Activated T-cell treated with anti-CD3 and anti-CD28 coated beads for 24 hours (primary cell): ENCODE measurements around the gene TUBA1B.

ENCODE experiments used
- DNase-seq: peaks from one replicate; pipeline ENCODE4 v3.0.0-alpha.2; 2020; ENCODE audit warnings: low read depth

The TUBA1B gene

DNA sequence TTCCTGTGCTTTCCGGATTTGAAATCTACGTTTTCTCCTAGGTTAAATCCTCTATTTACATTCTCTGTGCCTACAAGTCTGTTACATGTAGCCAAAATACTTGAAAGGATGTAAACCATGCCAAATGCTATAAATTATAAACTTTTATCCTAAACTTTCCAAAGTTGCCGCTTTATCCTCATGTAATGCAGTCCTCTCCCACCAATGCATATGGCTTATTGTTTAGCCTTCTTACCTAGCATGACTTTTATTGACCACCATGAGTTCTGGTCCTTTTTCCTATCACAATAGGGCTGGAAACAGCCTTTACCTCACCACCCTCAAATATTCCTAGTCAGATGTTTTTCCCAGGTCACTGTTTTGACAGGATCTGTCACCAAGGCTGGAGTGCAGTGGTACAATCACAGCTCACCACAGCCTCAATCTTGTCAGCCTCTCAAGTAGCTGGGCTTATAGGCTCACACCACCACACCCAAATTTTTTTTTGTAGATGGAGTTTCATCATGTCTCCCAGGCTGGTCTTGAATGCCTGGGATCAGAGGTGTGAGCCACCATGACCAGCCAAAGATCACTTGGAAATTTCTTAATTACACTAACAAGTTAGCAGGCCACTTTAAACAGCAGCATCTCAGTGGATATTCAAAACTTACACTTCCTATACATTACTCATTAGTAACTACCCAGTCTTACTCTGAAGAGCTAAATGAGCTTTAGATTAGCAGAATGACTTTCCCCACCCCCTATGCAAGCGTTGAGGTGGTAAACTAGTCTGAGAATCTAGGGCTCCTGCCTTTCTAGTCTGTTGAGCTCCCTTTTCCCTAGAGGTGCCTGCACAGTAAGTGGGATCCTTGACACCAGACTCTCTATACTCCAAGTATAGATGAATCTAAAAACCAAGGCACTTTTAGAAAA lies 4.1 kb downstream of the TUBA1B start:
- DNase-seq = no peak

DNA sequence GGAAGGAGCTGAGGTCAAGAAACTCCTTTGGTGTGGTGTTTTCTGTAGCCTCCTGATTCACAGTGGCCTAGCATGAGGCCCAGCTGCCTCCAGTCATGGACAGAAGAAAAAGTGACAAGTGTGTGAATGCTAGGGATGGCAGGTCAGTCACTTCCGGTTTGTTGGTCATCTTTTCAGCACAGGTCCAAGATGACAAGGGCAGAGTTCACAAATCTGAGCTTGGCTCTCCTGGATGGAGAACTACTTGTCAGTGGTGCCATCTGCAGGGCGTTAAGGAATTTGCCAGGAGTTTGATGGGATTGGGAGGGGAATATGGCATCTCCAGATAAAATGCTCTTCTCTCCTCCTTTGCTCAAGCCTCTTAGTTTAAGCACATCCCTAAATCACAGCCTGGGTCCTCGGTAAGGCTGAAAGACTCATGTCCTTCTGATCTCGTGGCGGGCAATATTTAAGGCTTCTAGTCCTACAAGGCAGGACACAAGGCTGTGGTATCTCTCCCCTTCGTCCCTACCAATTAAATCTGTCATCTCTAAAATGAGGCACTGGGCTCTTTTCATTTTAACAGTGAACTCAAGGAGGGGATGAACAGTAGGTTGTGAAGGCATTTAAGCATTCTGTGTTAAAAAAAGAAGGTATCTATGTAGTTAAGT lies 10.0 kb downstream of the TUBA1B start:
- no peak for DNase-seq

DNA sequence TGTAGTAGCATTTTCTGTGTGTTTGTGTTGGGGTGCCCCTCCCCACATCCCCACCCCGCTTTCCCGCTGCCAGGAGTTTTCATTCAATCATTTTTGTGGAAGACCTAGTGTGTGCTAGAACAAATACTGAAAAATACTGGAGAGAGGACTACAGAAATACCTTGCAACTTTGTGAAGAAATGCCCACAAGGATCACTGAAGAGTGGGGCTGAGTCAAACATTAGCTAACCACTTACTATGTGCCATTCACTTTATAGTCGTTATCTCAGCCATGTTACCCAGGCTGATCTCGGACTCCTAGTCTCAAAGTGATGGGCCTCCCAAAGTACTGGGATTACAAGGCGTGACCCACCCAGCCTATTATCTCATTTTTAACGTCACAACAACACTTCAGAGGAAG lies 20.0 kb downstream of the TUBA1B start:
- DNase-seq = no peak

DNA sequence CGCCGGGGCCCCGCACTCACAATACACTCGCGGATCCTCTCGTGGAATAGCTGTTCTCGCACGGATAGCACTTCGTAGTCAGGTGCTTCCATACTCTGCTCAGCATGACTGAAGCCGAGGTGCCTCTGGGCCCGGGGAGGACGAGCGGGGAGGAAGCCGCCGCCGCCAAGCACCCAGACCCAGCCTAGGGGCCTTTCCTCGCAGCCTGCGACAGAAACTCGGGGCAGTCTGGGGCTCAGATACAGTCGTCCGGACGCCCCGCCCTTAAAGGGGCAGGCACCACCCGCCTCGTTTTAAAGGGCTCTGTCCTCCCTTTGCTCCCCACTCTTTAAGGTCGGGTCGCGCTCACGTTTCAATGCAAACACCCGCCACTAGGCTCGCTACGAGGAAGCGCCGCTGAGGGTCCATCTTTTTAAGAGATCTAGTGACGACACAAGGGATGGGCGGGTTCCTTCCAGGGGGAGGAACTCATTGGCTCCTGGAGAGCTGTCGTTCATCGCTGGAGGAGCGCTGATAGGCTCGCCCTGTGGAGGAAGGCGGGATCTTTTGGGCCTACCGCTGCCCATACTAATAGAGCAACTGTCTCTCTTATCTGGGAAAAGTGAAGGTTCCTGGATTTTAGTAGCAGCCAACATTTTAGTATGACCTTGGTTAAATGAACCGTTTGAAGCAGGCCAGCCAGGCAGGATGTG lies 20.6 kb downstream of the TUBA1B start, which contains the start of gene LMBR1L:
TSS of gene LMBR1L (minus strand) at position 384 of the 692 bp plus-strand sequence. CDS start at position 92, 292 bp downstream.
- DNase-seq = peak; percentile 92

DNA sequence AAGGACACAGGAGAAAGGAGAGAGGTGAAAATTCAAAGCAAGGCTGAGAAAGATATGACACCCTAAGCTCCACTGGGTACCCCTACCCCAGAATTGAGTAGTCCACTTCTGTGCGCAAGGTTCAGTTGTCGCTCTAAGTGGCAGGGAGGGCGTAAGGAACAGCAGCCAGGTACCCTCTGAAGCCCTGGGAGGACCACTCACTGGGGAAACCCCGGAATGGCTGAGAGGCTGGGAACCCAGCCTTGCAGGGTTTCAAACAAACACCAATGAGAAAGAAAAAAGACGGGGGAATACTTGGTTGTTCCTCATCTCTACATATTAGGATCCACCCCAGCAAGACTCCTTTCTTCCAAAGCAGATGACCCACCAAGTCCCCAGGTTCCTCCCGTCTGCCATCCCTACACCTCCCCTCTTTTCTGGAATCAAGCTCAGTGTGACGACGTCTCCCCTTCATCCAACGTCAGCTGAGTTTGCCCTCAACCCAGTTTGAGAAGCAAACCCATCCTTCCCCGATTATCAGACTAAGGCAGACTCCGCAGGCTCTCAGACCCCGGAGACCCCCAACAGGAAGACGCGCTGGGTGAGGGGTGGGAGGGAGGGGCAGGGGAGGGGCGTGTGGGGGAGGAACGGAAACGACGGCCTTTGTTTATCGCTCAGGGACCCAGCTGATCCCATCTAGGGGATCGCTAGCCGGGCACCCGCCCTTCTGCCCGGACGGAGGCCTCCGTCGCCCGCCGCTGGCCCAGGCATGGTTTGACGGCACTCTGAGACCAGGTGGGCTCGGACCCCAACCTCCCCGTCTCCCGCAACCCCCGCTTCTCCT lies 21.3 kb downstream of the TUBA1B start:
- no peak for DNase-seq

DNA sequence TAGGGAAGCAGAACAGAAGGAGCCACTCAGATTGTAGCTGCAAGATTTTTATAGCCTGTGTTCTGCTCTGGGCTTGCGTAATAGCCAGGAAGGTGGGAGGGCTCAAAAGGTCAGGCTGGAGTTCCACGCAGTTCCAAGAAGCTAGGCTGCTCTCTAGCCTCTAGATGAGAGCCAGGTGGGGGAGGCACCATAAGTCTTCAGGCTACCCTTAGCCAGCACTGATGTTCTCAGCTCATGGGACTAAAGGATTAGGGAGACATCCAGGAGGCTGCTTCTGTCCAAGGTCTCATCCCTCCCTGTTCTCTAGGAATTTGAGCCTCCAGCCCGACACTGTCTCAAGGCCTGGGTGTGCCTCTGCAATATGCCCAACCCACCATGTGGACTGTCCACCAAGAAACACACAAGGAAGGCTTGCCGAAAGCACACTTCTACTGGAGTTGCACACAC lies 22.2 kb downstream of the TUBA1B start:
- DNase-seq = no peak

DNA sequence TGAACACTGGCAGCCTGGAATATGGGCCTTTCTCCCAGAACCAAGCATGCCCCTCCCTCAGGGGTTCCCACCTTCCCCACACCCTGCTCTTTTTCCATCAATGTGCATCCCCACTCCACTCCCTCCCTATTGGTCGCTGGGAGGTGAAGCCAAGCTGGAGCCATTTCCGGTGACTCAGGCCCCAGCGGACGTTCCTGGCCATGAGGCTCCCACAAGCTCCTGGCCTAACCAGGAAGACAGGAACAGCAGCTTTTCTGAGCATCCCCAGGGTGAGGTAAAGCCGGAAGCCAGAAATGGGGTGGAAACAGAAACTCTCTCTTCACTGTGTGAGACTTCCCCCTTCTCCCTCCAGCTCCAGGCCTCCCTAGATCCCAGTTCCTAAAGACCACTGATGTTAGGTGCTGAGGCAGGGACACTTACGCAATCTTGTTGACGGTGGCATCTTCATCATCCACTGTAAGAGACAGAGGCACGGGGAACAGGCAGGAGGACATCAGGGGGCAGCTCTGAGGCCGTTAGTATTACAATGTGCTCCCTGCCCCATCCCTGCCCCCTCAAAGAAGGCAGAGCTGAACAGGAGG lies 25.6 kb downstream of the TUBA1B start:
- DNase-seq = no peak

DNA sequence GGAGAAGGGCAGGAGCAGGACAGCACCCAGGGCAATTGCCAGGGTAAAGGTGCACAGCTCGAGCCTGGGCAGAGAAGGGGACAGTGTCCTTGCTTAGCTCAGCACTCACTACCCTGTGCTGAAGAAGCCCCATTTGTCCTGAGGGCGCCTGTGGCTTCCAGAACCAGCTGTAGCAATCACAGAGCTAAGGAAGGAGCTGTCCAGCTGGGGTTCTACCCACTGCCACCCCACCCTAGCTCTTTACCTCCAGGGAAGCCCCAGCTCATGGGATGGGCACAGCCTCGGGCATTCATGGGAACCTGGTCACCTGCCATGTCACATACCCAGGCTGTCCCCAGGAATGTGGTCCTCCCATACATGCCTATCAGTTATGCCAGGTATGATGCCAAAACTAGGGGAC lies 26.4 kb downstream of the TUBA1B start:
- DNase-seq = no peak

DNA sequence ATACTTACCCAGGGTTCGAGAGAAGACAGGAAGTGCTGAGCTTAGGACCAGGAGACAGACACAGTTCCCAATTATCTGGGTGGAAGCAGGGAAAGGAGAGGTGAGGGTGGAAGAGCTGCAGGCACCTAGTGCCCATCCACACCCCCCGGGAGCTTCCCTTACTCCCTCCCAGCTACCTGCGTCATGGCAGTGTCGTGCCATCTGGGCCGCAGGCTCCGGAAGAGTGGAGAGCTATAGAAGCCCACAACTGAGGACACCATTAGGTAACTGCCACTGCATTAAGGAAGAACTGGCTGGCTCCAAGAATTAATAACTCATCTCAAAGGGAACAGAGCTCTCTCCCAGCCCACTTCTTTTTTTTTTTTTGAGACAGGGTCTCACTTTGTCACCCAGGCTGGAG lies 30.8 kb downstream of the TUBA1B start:
- no peak for DNase-seq

DNA sequence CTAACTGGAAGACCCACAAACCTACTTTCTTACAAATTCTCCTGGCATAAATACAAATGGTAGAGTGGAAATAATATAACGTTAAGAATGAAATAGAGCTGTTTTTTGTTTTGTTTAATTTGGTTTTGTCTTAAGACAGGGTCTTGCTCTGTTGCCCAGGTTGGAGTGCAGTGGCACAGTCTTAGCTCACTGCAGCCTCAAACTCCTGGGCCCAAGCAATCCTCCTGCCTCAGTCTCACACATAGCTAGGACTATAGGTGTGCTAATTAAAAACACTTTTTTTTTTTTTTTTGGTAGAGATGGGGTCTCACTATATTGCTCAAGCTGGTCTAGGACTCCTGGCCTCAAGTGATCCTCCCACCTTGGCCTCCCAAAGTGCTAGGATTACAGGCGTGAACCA lies 32.5 kb downstream of the TUBA1B start:
- DNase-seq = no peak

DNA sequence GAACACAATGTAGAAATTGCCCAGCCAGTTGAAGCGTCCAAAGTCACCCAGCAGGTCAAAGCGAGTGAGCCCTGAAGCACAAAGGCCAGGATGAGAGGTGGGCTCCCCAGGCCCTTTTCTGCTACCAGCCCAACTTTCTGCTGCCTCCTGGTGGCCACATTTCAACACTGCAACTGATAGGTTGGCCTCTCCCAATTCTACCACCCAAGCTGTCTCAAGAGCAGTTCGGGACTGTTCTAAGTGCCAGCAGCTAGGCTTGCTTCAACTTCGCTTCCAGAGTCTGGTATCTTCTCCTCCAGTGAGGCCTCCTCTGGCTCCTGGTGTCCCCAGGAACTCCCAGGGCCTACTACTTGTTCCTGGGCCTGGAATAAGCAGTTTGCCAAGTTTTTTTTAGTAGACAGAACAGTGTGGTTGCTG lies 33.2 kb downstream of the TUBA1B start:
- DNase-seq = peak; percentile 56

DNA sequence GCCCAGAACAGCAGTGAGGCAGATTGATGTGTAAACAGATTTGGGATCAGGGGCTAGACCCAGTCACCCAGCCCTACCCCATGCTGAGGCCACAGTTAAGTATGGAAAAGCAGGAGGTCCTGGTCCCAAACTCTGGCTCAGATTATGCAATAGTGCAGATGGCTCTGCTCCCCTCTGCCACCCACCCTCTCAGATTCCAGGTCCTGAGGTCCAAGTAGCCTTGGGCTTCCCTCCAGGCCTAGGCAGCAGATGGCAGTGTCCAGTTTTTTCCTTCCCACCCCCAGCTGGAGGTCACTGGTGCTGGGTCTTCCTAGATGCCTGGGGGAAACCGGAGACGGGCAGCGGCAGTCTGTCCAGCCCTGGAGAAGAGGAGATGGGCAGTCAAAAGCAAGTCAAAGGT lies 33.8 kb downstream of the TUBA1B start:
- DNase-seq = no peak

DNA sequence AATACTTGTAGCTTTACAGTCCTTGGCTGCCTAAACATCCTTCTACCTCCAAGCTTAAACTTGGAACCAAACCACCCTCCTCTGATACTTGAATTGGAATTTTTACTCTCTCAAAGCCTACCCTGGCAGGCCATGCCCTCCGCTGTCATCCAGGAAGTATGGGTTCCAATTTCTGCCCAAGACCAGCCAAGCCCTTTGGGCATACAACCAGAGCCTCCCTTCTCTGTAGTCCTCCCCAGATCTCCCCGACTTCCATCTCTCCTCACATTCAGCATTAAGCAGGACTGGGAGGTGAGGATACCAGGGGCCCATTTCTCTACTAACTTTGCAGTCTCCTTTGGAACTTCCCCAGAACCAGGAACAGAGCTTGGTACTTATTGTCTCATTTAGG lies 36.2 kb downstream of the TUBA1B start:
- no peak for DNase-seq

DNA sequence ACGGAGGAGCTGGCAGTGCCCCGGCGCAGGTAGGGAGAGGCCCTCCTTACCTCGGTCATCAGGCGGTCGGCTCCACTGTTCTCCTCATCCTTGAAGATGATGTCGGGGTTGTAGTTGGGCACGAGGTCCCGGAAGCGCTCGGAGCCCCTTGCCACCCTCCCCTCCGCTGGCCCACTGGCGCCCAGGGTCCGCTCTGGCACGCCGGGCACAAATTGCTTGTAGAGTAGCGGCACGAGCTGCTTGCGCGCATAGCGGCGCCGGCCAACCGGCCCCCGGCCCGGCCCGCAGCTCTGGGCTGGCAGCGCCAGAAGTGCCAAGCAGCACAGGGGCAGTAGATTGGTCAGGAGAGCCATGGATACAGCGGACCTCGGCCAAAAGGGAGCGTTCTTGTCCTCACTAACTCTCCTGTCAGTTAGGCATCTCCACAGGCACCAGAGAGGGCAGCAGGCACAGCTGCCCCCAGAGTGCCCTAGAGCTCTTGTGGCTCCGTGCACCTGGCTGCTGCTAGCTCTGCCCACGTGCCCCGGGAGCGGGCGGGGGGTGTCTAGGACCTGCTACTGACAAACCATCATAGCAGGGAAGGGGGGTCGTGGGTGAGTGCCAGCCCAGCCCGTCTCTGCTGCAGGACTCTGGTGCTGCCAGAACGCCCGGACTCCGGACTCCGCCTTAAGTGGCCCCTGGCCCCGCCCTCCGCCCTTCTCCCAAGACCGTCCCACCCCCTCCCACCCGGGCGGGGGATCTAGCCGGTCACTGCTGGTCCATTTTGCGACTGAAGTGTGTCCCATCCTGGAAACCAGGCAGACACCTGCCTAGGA lies 36.8 kb downstream of the TUBA1B start, which contains the start of gene DHH:
TSS of gene DHH (minus strand) at position 642 of the 815 bp plus-strand sequence. CDS start at position 353, 289 bp downstream.
- DNase-seq = no peak

DNA sequence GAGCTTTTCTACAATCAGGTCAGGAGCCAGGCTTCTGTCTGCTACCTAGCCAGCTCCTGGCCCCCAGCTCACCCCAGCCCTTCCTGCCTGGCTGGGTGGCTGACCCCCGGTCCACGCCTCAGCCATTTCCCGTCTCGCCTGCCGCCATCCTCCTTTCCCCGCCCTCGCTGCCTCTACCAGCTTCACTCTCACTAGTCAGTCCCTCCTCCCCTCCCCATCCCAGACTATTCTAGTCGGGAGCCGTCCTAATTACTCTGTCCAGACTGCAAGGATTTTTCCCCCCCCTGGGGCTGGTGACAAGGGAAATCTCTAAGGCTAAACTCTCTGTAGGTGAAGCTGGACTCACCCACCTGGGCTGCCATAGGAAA lies 37.4 kb downstream of the TUBA1B start:
- no peak for DNase-seq

DNA sequence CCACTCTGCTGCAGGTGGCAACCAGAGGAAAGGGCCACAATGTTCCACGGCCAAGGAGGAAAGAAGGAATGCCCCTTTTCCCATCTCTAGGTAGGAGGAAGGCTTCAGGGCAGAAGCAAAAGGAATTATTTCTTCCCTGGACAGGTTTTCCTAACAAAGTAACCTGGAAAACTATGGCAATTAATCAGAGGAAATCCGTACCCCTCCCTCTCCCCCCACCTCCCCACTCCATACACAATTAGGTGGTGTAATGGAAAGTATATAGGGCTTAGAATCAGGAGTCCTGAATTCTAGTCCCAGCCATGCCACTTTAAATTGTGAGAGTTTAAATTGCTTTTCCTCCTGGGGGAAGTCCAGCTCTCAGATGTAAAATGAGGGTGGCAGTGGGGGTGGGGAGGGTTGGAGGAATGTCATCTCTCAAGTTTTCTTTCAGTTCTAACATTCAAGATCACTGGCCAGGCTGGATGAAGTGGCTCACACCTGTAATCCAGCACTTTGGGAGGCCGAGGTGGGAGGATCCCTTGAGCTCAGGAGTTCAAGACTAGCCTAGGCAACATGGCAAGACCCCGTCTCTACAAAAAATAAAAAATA lies 38.3 kb downstream of the TUBA1B start:
- no peak for DNase-seq

DNA sequence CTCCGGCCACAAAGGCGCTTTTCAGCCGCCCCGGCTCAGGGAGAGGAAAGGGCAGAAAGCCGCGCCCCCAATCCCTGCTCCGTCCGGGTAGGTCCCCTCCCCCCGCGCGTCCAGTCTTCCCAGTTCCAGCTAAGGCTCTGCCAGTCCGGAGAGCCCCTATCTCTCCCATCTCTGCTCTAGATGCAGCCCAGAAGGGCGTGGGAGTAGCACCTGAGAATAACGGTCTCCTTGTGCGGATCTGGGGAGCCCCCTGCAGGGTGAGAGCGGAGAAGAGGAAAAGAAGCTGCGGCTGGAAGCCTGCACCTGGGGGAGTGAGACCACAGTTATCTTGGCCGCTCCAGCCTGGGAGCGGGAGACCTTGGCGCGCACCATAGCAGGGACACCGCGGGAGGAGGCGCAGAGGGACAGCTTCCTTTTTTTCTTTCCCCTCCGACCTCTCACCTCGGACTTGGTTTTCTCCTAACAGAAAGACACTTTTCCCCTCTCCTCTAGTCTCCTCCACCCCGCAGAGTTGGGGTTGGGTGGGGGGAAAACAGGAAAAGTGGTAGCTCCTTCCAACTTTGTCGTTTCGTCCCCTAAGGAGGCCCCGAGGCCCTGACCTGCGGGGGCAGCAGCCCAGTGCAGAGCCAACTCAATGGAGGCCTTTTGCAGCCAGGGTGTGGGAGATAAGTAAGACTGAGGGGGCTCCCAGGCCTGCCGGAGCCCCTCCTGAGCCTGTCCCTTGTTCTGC lies 38.9 kb downstream of the TUBA1B start:
- DNase-seq = peak; percentile 44

DNA sequence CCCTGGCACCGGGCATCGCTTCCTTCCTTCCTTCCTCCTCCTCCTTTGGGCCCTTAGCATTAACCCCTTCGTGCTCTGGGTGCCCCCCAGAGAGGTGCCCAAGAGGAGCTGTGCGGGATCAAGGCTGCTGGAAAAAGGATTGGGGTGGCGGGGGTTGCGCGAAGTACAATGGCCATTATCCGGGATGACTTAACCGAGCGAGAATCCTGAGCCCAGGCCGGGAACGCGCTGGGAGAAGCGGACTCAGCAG lies 39.4 kb downstream of the TUBA1B start:
- DNase-seq = no peak

DNA sequence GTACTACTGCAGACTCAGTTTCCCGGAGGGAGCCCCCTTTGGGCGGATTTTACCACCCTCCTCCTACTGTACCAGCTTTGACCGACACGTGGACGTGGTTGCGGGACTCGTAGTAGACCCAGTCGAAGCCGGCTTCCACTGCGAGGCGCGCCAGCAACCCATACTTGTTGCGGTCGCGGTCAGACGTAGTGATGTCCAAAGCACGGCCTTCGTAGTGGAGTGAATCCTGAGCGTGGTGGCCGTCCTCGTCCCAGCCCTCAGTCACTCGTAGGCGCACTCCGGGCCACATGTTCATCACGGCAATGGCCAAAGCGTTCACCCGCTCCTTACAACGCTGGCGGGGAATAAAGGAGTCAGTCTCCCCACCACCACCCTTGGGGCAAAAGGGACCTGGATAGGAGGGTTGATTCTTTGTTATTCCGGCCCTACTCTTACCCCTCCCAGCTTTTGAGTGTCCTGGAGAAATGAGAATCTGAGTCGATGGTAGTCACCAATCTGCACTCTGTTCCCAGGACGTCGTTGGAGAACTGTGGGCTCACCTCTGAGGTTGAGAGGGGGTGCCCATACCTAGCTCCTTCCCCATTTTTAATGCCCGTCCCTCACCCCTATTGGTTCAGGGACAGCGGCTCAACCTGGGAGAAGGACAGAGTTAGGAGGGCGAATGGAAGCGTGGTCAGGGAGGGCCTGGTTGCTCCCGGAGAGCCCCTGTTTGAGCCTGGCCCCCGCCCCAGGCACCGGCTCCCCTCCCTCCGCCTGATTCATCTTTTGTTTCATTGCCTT lies 39.9 kb downstream of the TUBA1B start:
- DNase-seq = no peak
